H1 (cell line): ENCODE results near the gene RPRD1A. TPM values are rescaled to one million over a fixed set of nuclear protein-coding genes. Genes with fewer than 3 reads are reported as not detected.

Experiments
- CTCF ChIA-PET: fragments of 300-600 bp; sonication (Branson Sonifier 250); formaldehyde crosslinking; loops from one replicate; lab custom pipeline; 2021; ENCODE audit not compliant: partially characterized antibody; lab: Charles Lee
- POLR2A ChIA-PET: fragments of 300-600 bp; sonication (Branson Sonifier 250); formaldehyde crosslinking; loops from one replicate; lab custom pipeline; 2021; ENCODE audit warnings: inconsistent platforms; ENCODE audit not compliant: partially characterized antibody; lab: Charles Lee
- DNase-seq, 2 experiments: peaks; one replicate each; pipeline versions ENCODE4 v3.0.0 to v3.0.0-alpha.2; 2010 to 2022; ENCODE audit warnings: low spot score in 2 of 2, low read depth in 1 of 2, mixed read lengths in 1 of 2
- FAIRE-seq: peaks from 2 replicates; lab custom pipeline; 2011; peaks lifted over from hg19 to GRCh38; lab: Jason Lieb, UNC
- H2AFZ ChIP-seq: 2 replicates; pipeline ENCODE4 v1.8.1; 2012; ENCODE audit warnings: low read length, inconsistent platforms
- H2AK5ac ChIP-seq: 2 replicates; pipeline ENCODE4 v1.6.1; 2013; ENCODE audit warnings: low read depth, low read length
- H2BK120ac ChIP-seq: replicated peaks from 2 replicates; pipeline ENCODE3; 2013; ENCODE audit warnings: low read depth, low read length, inconsistent platforms
- H2BK12ac ChIP-seq: 2 replicates; pipeline ENCODE4 v1.6.1; 2013; ENCODE audit warnings: low read depth, low read length
- H2BK15ac ChIP-seq: 2 replicates; pipeline ENCODE4 v1.6.1; 2013; ENCODE audit warnings: low read length
- H2BK20ac ChIP-seq: 2 replicates; pipeline ENCODE4 v1.6.1; 2013; ENCODE audit warnings: low read length
- H2BK5ac ChIP-seq: 2 replicates; pipeline ENCODE4 v1.6.1; 2013; ENCODE audit warnings: low read depth, low read length
- H3K14ac ChIP-seq: 2 replicates; pipeline ENCODE4 v1.6.1; 2013; ENCODE audit warnings: inconsistent platforms; ENCODE audit not compliant: insufficient read length
- H3K18ac ChIP-seq: 2 replicates; pipeline ENCODE4 v1.6.1; 2013; ENCODE audit warnings: low read length; ENCODE audit errors: extremely low read depth
- H3K23ac ChIP-seq: 2 replicates; pipeline ENCODE4 v1.6.1; 2013; ENCODE audit warnings: inconsistent platforms; ENCODE audit not compliant: insufficient read length
- H3K23me2 ChIP-seq: 2 replicates; pipeline ENCODE4 v1.6.1; 2013; ENCODE audit warnings: low read depth, low read length
- H3K27ac ChIP-seq: 2 replicates; pipeline ENCODE4 v1.6.1; 2011; ENCODE audit warnings: low read depth, low read length, inconsistent platforms
- H3K27me3 ChIP-seq, 4 experiments: replicated peaks in 1 of 4; 1 replicate in 1 of 4; 2 replicates in 3 of 4; pipeline versions ENCODE4 v1.6.1 to v1.8.1; 2011 to 2013; ENCODE audit warnings: low read length in 3 of 4, mild to moderate bottlenecking in 3 of 4, inconsistent platforms in 2 of 4, mixed read lengths in 2 of 4, moderate library complexity in 1 of 4; ENCODE audit not compliant: control insufficient read depth in 3 of 4, insufficient read depth in 3 of 4; ENCODE audit errors: extremely low read depth in 1 of 4
- H3K36me3 ChIP-seq, 4 experiments: 2 replicates each; pipeline versions ENCODE4 v1.6.1 to v1.8.1; 2011 to 2013; ENCODE audit warnings: mild to moderate bottlenecking in 4 of 4, low read length in 3 of 4, moderate library complexity in 2 of 4, control low read depth in 1 of 4, inconsistent platforms in 1 of 4; ENCODE audit not compliant: insufficient read depth in 4 of 4, control insufficient read depth in 2 of 4
- H3K4ac ChIP-seq: replicated peaks from 2 replicates; pipeline ENCODE3; 2013; ENCODE audit warnings: low read length, low read depth, mixed read lengths, inconsistent platforms; ENCODE audit not compliant: insufficient read length
- H3K4me1 ChIP-seq, 4 experiments: replicated peaks in 1 of 4; 1 replicate in 1 of 4; 2 replicates in 3 of 4; pipeline versions ENCODE4 v1.6.1 to v1.8.1; 2011 to 2013; ENCODE audit warnings: low read length in 3 of 4, inconsistent platforms in 2 of 4, mixed read lengths in 1 of 4; ENCODE audit not compliant: insufficient read depth in 4 of 4, control insufficient read depth in 3 of 4
- H3K4me2 ChIP-seq, 2 experiments: 2 replicates each; pipeline versions ENCODE4 v1.6.1 to v1.8.1; 2011 to 2013; ENCODE audit warnings: low read depth in 2 of 2, low read length in 2 of 2, control low read depth in 1 of 2, inconsistent platforms in 1 of 2, mild to moderate bottlenecking in 1 of 2; ENCODE audit not compliant: insufficient read depth in 1 of 2
- H3K4me3 ChIP-seq, 4 experiments: fragments of 200-600, 300-600 bp in 1 of 4; sonication (generic), shearing (Covaris generic), sonication (Bioruptor Twin) in 1 of 4; 2 replicates each; pipeline versions ENCODE4 v1.5.1 to v1.8.1; 2011 to 2016; ENCODE audit warnings: low read length in 4 of 4, low read depth in 3 of 4, control low read depth in 2 of 4, inconsistent platforms in 2 of 4, mild to moderate bottlenecking in 2 of 4, mixed read lengths in 1 of 4, moderate library complexity in 1 of 4; ENCODE audit not compliant: insufficient read depth in 2 of 4; ENCODE audit errors: extremely low read depth in 1 of 4
- H3K56ac ChIP-seq: replicated peaks from 2 replicates; pipeline ENCODE3; 2013; ENCODE audit warnings: low read depth, mild to moderate bottlenecking, mixed read lengths, low read length, inconsistent platforms; ENCODE audit not compliant: insufficient read length
- H3K79me1 ChIP-seq: 2 replicates; pipeline ENCODE4 v1.6.1; 2013; ENCODE audit warnings: low read depth, low read length, control low read depth
- H3K79me2 ChIP-seq, 2 experiments: 2 replicates each; pipeline versions ENCODE4 v1.6.1 to v1.8.1; 2012 to 2013; ENCODE audit warnings: low read length in 2 of 2, mild to moderate bottlenecking in 2 of 2, inconsistent platforms in 1 of 2; ENCODE audit not compliant: insufficient read depth in 2 of 2, control insufficient read depth in 1 of 2
- H3K9ac ChIP-seq, 4 experiments: replicated peaks in 1 of 4; 1 replicate in 1 of 4; 2 replicates in 3 of 4; pipeline versions ENCODE4 v1.6.1 to v1.8.1; 2011 to 2013; ENCODE audit warnings: low read depth in 3 of 4, low read length in 3 of 4, control low read depth in 2 of 4, mild to moderate bottlenecking in 2 of 4, moderate library complexity in 2 of 4, inconsistent platforms in 1 of 4; ENCODE audit errors: extremely low read depth in 1 of 4
- H3K9me3 ChIP-seq, 2 experiments: 2 replicates each; pipeline versions ENCODE4 v1.6.1 to v1.8.1; 2012 to 2013; ENCODE audit warnings: mild to moderate bottlenecking in 2 of 2, moderate library complexity in 2 of 2, control low read depth in 1 of 2, inconsistent platforms in 1 of 2, low read depth in 1 of 2, low read length in 1 of 2, mixed read lengths in 1 of 2; ENCODE audit not compliant: insufficient read depth in 2 of 2
- H4K20me1 ChIP-seq, 2 experiments: replicated peaks in 1 of 2; 2 replicates each; pipeline versions ENCODE3 to v1.8.1; 2011 to 2013; ENCODE audit warnings: inconsistent platforms in 2 of 2, low read length in 2 of 2, mild to moderate bottlenecking in 1 of 2; ENCODE audit not compliant: insufficient read depth in 2 of 2, control insufficient read depth in 1 of 2
- H4K5ac ChIP-seq: 2 replicates; pipeline ENCODE4 v1.6.1; 2013; ENCODE audit warnings: low read length, low read depth, mixed read lengths, inconsistent platforms; ENCODE audit not compliant: insufficient read length
- H4K8ac ChIP-seq: 2 replicates; pipeline ENCODE4 v1.8.0; 2013; ENCODE audit warnings: mild to moderate bottlenecking, moderate library complexity, low read length, inconsistent platforms; ENCODE audit not compliant: insufficient read depth; ENCODE audit errors: extremely low read depth
- H4K91ac ChIP-seq: replicated peaks from 2 replicates; pipeline ENCODE3; 2013; ENCODE audit warnings: low read length, mixed read lengths, inconsistent platforms; ENCODE audit not compliant: insufficient read length
- ASH2L ChIP-seq: fragments of 200-600, 300-600 bp; sonication (generic); IDR thresholded peaks from one replicate; pipeline ENCODE4 v1.7.1; 2017; ENCODE audit warnings: low read length
- CREB1 ChIP-seq: IDR thresholded peaks from 2 replicates; pipeline ENCODE4 v1.6.1; 2012; ENCODE audit warnings: inconsistent platforms
- EGR1 ChIP-seq: IDR thresholded peaks from 2 replicates; pipeline ENCODE4 v1.6.1; 2011; ENCODE audit warnings: low read depth, low read length, borderline replicate concordance
- EP300 ChIP-seq, 2 experiments: IDR thresholded peaks; 1 replicate in 1 of 2; 2 replicates in 1 of 2; pipeline ENCODE4 v1.6.1; 2011 to 2012; ENCODE audit warnings: low read depth in 2 of 2, low read length in 2 of 2, mild to moderate bottlenecking in 2 of 2, borderline replicate concordance in 1 of 2, inconsistent platforms in 1 of 2, moderate library complexity in 1 of 2
- GTF2F1 ChIP-seq: IDR thresholded peaks from 2 replicates; pipeline ENCODE4 v1.6.1; 2012; ENCODE audit warnings: low read depth, low read length, improper control_type of control experiment, borderline replicate concordance
- KDM5A ChIP-seq: fragments of 200-600 bp; IDR thresholded peaks from 2 replicates; pipeline ENCODE4 v1.7.1; 2012; ENCODE audit warnings: mild to moderate bottlenecking, low read length, inconsistent platforms, mixed read lengths
- RAD21 ChIP-seq, 2 experiments: IDR thresholded peaks in 1 of 2; conservative IDR thresholded peaks in 1 of 2; 2 replicates each; pipeline ENCODE4 v1.6.1; 2011; ENCODE audit warnings: low read depth in 2 of 2, low read length in 2 of 2, improper control_type of control experiment in 1 of 2, inconsistent platforms in 1 of 2, mild to moderate bottlenecking in 1 of 2, moderate library complexity in 1 of 2
- RBBP5 ChIP-seq: IDR thresholded peaks from 2 replicates; pipeline ENCODE4 v1.7.1; 2012; ENCODE audit warnings: low read depth, mild to moderate bottlenecking, inconsistent platforms, low read length, moderate library complexity, borderline replicate concordance
- TBP ChIP-seq: IDR thresholded peaks from 2 replicates; pipeline ENCODE4 v1.6.1; 2011; ENCODE audit warnings: low read depth, low read length, improper control_type of control experiment
- WGBS, 2 experiments: shearing (Covaris generic) in 1 of 2; methylation state at CpG; one replicate each; pipeline versions ENCODE4 v1.1.6 to v1.1.7; 2013 to 2015; ENCODE audit warnings: low lambda C conversion rate in 2 of 2, mixed read lengths in 2 of 2, inconsistent platforms in 1 of 2, low coverage in 1 of 2, missing lambda C conversion rate in 1 of 2; ENCODE audit not compliant: insufficient replicate concordance in 2 of 2, insufficient coverage in 1 of 2, insufficient read length in 1 of 2; ENCODE audit errors: extremely low coverage in 1 of 2, missing lambda C conversion rate in 1 of 2; 5-methylcytosine and 5-hydroxymethylcytosine counted together
- polyA plus RNA-seq, 7 experiments: library from polyadenylated mRNA; depleted of rRNA in 3 of 7; stranded (reverse) in 5 of 7; unstranded in 2 of 7; fragments of >200 nt in 5 of 7; fragments of 200-250 nt in 2 of 7; gene quantifications; 1 replicate in 5 of 7; 2 replicates in 1 of 7; 4 replicates in 1 of 7; pipeline versions ENCODE4 v1.2.1 to v1.2.3, GENCODE V29; 2011 to 2013; ENCODE audit warnings: missing spikeins in 2 of 7, mixed read lengths in 2 of 7
- total RNA-seq: library from RNA; stranded (reverse); fragmentation: NEBNext Ultra II Directional; extraction: Animal tissue kit (Norgen Biotek cat#: 25700); gene quantifications from 2 replicates; pipeline ENCODE4 v1.2.1, GENCODE V29; 2021
- TF ChIP-seq, protein P1 (sequence below), 3 experiments: IDR thresholded peaks; 1 replicate in 2 of 3; 2 replicates in 1 of 3; pipeline versions ENCODE4 v1.5.1 to v1.6.1; 2011; ENCODE audit warnings: low read length in 3 of 3, mild to moderate bottlenecking in 3 of 3, inconsistent platforms in 2 of 3, low read depth in 1 of 3, moderate library complexity in 1 of 3; ENCODE audit not compliant: insufficient read depth in 1 of 3; ENCODE audit errors: control extremely low read depth in 1 of 3

Gene RPRD1A
- total and polyA plus RNA-seq, 2 of the 8 experiments (the other 6 are each of a cell fraction or from before 2014, with no cell fraction given), result 40.5 to 106 TPM

DNA sequence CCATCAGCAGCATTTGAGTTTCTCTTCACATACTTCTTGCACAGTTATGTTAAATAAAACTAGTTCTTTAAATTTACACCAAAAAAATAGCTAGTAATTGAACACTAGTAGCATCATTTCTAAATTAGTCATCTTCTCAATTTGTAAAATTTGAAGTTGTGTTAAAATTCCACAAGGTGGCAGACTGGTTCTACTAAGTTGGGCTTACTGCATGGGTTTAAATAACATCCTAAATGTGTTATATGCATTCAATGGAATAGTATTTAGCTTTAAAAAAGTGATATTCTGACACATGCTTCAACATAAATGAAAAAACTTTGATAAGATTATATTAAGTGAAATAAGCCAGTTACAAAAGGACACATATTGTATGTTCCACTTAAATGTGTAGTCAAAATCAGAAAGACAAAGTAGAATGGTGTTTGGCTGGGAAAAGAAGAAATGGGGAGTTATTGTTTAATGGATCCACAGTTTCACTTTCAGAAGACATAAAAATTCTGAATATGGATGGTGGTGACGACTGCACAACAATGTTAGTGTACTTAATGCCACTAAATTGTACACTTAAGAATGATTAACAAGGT is 28.7 kb upstream of the RPRD1A start:
- no peak overlapping the region for H2BK20ac ChIP-seq
- no peak overlapping the region for H3K4ac ChIP-seq
- CTCF ChIA-PET, result interaction anchor here (0.6 to 2.9 kb wide), 24 partner anchors 8 to 504 kb away, joined by 3 to 25 read pairs (median 4); partner anchors contain the start of genes ELP2 and SLC39A6
- H4K20me1 ChIP-seq, result no peaks in the 10 kb centered on the region
- H4K8ac ChIP-seq, result no peak overlapping the region
- H2BK120ac ChIP-seq, result no peak overlapping the region
- no peak overlapping the region for H3K23ac ChIP-seq
- WGBS, 2 experiments, result 3% methylated on average over 1 of the region's 1 CpG; no CpG with 5 or more reads in 1 of the 2 experiments
- no peak overlapping the region for H3K27ac ChIP-seq
- no peak overlapping the region for H2BK12ac ChIP-seq
- no peak overlapping the region for H3K14ac ChIP-seq
- POLR2A ChIA-PET, result interaction anchor here (0.9 kb wide), 1 partner anchor 10 kb away, joined by 3 read pairs; no protein-coding TSS in a partner anchor
- H2AFZ ChIP-seq, result no peak overlapping the region
- no peaks in the 10 kb centered on the region for H3K9me3 ChIP-seq
- no peaks in the 10 kb centered on the region for H3K79me1 ChIP-seq
- H2BK15ac ChIP-seq, result no peak overlapping the region
- H3K36me3 ChIP-seq, result no peaks in the 10 kb centered on the region
- no peak overlapping the region for H2BK5ac ChIP-seq
- FAIRE-seq (peak; percentile 62), DNase-seq (no peak)
- H3K9ac ChIP-seq, result no peak overlapping the region
- H3K4me1 ChIP-seq, result no peaks in the 10 kb centered on the region; a peak in 1 of 7 replicates
- H4K91ac ChIP-seq, result no peak overlapping the region
- no peak overlapping the region for H3K4me2 ChIP-seq
- H3K4me3 ChIP-seq, result no peak overlapping the region
- no peaks in the 10 kb centered on the region; a peak in 1 of 7 replicates for H3K27me3 ChIP-seq
- H4K5ac ChIP-seq, result no peak overlapping the region
- no peaks in the 10 kb centered on the region for H3K23me2 ChIP-seq
- H3K79me2 ChIP-seq, result no peaks in the 10 kb centered on the region
- no peak overlapping the region for H3K56ac ChIP-seq
- H2AK5ac ChIP-seq, result no peak overlapping the region
- H3K18ac ChIP-seq, result no peak overlapping the region
- TF ChIP-seq EGR1 (no peak), EP300 (IDR thresholded peaks at IDR 0.05; ENCODE audit: borderline replicate concordance in 1 of 2, low read depth in 2 of 2, low read length in 2 of 2) (no peak), RAD21 (IDR thresholded peaks at IDR 0.05 in 1 of 2, conservative IDR thresholded peaks at IDR 0.05 in 1 of 2; ENCODE audit: low read depth in 2 of 2, low read length in 2 of 2) (peak; percentile 68 to 74), RBBP5 (no peak), CREB1 (no peak), GTF2F1 (no peak), ASH2L (no peak), TBP (no peak), KDM5A (no peak)
- TF ChIP-seq, protein P1, sequence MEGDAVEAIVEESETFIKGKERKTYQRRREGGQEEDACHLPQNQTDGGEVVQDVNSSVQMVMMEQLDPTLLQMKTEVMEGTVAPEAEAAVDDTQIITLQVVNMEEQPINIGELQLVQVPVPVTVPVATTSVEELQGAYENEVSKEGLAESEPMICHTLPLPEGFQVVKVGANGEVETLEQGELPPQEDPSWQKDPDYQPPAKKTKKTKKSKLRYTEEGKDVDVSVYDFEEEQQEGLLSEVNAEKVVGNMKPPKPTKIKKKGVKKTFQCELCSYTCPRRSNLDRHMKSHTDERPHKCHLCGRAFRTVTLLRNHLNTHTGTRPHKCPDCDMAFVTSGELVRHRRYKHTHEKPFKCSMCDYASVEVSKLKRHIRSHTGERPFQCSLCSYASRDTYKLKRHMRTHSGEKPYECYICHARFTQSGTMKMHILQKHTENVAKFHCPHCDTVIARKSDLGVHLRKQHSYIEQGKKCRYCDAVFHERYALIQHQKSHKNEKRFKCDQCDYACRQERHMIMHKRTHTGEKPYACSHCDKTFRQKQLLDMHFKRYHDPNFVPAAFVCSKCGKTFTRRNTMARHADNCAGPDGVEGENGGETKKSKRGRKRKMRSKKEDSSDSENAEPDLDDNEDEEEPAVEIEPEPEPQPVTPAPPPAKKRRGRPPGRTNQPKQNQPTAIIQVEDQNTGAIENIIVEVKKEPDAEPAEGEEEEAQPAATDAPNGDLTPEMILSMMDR (IDR thresholded peaks at IDR 0.05; ENCODE audit: control extremely low read depth in 1 of 3, insufficient read depth in 1 of 3, low read depth in 1 of 3, low read length in 3 of 3), result peak in 2 of 3 experiments; percentile 50 to 52; a peak in 2 of 4 replicates
